Measurements from ENCODE around the gene GYPA. TPM values are rescaled to one million over a fixed set of nuclear protein-coding genes. Genes with fewer than 3 reads are reported as not detected.
"Not testable (repeated sequence)": the region's sequence is repeated elsewhere in the genome, so short reads cannot be mapped to it uniquely, and the experiment has no call there.

Gene GYPA
- not detected for total RNA-seq

- H3K27ac Mint-ChIP-seq; DNase-seq; H3K4me1 Mint-ChIP-seq; CTCF ChIA-PET; H3K36me3 Mint-ChIP-seq (ENCODE audit: low read depth); H3K9me3 Mint-ChIP-seq; H3K27me3 Mint-ChIP-seq; H3K4me3 Mint-ChIP-seq; POLR2A ChIA-PET: not testable (repeated sequence)
These were observed at the start of gene GYPA for GRCh38 chr4:144140594-144141295. TSS of gene GYPA (minus strand) at chr4:144140718. CDS start at chr4:144140635, 83 bp downstream.

- Mint-ChIP-seq H3K4me1 (no peaks in the 10 kb centered on the region), H3K27ac (no peak overlapping the region), H3K36me3 (ENCODE audit: low read depth) (no peaks in the 10 kb centered on the region), H3K4me3 (no peak overlapping the region), H3K9me3 (peaks cover 4% of the 10 kb centered on the region), H3K27me3 (peaks cover 22% of the 10 kb centered on the region)
- ChIA-PET CTCF (no interaction called here), POLR2A (no interaction called here)
- no peak for DNase-seq
These were observed 49.5 kb upstream of the GYPA start for GRCh38 chr4:144190009-144190408.

DNA sequence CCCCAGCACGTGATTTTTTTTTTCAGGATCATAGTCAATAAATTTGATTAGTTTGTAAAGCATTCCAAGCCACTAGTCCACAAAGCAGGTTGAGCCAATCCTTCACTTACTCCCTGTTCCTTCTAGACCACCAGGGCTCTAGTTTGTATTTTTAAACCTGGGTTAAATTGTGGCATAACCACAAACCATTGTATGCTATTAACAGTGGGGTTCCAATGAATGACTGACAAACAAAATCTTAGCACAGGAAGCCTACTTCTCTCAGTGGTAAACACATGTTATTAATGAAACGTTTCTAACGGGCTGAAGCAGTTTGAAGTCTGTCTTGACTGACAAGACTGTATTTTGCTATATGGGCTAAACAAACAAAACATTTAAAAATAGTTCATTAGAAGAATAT is 48.6 kb upstream of the GYPA start:
- peaks cover 24% of the 10 kb centered on the region for H3K27me3 Mint-ChIP-seq
- ChIA-PET CTCF (no interaction called here), POLR2A (no interaction called here)
- no peak for DNase-seq
- no peaks in the 10 kb centered on the region for H3K4me1 Mint-ChIP-seq
- no peak overlapping the region for H3K27ac Mint-ChIP-seq
- H3K9me3 Mint-ChIP-seq, result peaks cover 4% of the 10 kb centered on the region
- no peak overlapping the region for H3K4me3 Mint-ChIP-seq
- no peaks in the 10 kb centered on the region for H3K36me3 Mint-ChIP-seq (ENCODE audit: low read depth)

- Mint-ChIP-seq H3K4me3 (no peak overlapping the region), H3K4me1 (peaks cover 5% of the 10 kb centered on the region), H3K27ac (no peak overlapping the region), H3K36me3 (ENCODE audit: low read depth) (no peaks in the 10 kb centered on the region), H3K27me3 (peaks cover 18% of the 10 kb centered on the region), H3K9me3 (no peaks in the 10 kb centered on the region)
- no peak for DNase-seq
- ChIA-PET POLR2A (no interaction called here), CTCF (no interaction called here)
These were observed 44.6 kb upstream of the GYPA start for GRCh38 chr4:144185086-144185485.

- H3K36me3 Mint-ChIP-seq (ENCODE audit: low read depth), result no peaks in the 10 kb centered on the region
- H3K9me3 Mint-ChIP-seq, result no peaks in the 10 kb centered on the region
- H3K27ac Mint-ChIP-seq, result no peak overlapping the region
- H3K4me3 Mint-ChIP-seq, result no peak overlapping the region
- peaks cover 11% of the 10 kb centered on the region for H3K27me3 Mint-ChIP-seq
- DNase-seq, result no peak
- H3K4me1 Mint-ChIP-seq, result peaks cover 11% of the 10 kb centered on the region
- ChIA-PET CTCF (no interaction called here), POLR2A (no interaction called here)
These were observed 42.6 kb upstream of the GYPA start for GRCh38 chr4:144183165-144183564.

GRCh38 chr4:144181391-144181790 is 40.9 kb upstream of the GYPA start:
- H3K9me3 Mint-ChIP-seq, result no peaks in the 10 kb centered on the region
- H3K4me1 Mint-ChIP-seq, result peaks cover 11% of the 10 kb centered on the region
- H3K27ac Mint-ChIP-seq, result no peak overlapping the region
- peaks cover 9% of the 10 kb centered on the region for H3K27me3 Mint-ChIP-seq
- ChIA-PET POLR2A (no interaction called here), CTCF (no interaction called here)
- no peak overlapping the region for H3K4me3 Mint-ChIP-seq
- H3K36me3 Mint-ChIP-seq (ENCODE audit: low read depth), result no peaks in the 10 kb centered on the region
- DNase-seq, result no peak

- Mint-ChIP-seq H3K36me3 (ENCODE audit: low read depth) (no peaks in the 10 kb centered on the region), H3K9me3 (no peaks in the 10 kb centered on the region), H3K4me1 (peaks cover 23% of the 10 kb centered on the region), H3K27ac (no peak overlapping the region), H3K27me3 (peaks cover 4% of the 10 kb centered on the region), H3K4me3 (no peak overlapping the region)
- POLR2A ChIA-PET, result no interaction called here
- CTCF ChIA-PET, result interaction anchor here (0.6 kb wide), 1 partner anchor 883 kb away, joined by 5 read pairs; no protein-coding TSS in a partner anchor
- DNase-seq, result no peak
These were observed 38.7 kb upstream of the GYPA start for GRCh38 chr4:144179152-144179739.

GRCh38 chr4:144178414-144178813 is 37.9 kb upstream of the GYPA start:
- no peak overlapping the region for H3K27ac Mint-ChIP-seq
- H3K27me3 Mint-ChIP-seq, result no peaks in the 10 kb centered on the region
- no peaks in the 10 kb centered on the region for H3K9me3 Mint-ChIP-seq
- CTCF ChIA-PET, result interaction anchor here (0.6 kb wide), 1 partner anchor 753 kb away, joined by 4 read pairs; no protein-coding TSS in a partner anchor
- POLR2A ChIA-PET, result no interaction called here
- no peak for DNase-seq
- H3K4me1 Mint-ChIP-seq, result peaks cover 27% of the 10 kb centered on the region
- no peaks in the 10 kb centered on the region for H3K36me3 Mint-ChIP-seq (ENCODE audit: low read depth)
- H3K4me3 Mint-ChIP-seq, result no peak overlapping the region

- DNase-seq, result no peak
- ChIA-PET POLR2A (no interaction called here), CTCF (no interaction called here)
- Mint-ChIP-seq H3K27me3 (no peaks in the 10 kb centered on the region), H3K36me3 (ENCODE audit: low read depth) (no peaks in the 10 kb centered on the region), H3K27ac (no peak overlapping the region), H3K4me3 (no peak overlapping the region), H3K4me1 (peaks cover 21% of the 10 kb centered on the region), H3K9me3 (no peaks in the 10 kb centered on the region)
These were observed 36.0 kb upstream of the GYPA start for GRCh38 chr4:144176476-144176875.

GRCh38 chr4:144174401-144175067 is 34.0 kb upstream of the GYPA start:
- Mint-ChIP-seq H3K27ac (peak overlapping the region; percentile 78), H3K36me3 (ENCODE audit: low read depth) (no peaks in the 10 kb centered on the region), H3K4me3 (peak overlapping the region; percentile 6), H3K9me3 (no peaks in the 10 kb centered on the region), H3K27me3 (peaks cover 5% of the 10 kb centered on the region), H3K4me1 (peaks cover 21% of the 10 kb centered on the region)
- peak; percentile 41 for DNase-seq
- CTCF ChIA-PET, result no interaction called here
- POLR2A ChIA-PET, result no interaction called here

- Mint-ChIP-seq H3K27me3 (peaks cover 17% of the 10 kb centered on the region), H3K4me3 (no peak overlapping the region), H3K36me3 (ENCODE audit: low read depth) (no peaks in the 10 kb centered on the region), H3K9me3 (no peaks in the 10 kb centered on the region), H3K4me1 (peaks cover 16% of the 10 kb centered on the region), H3K27ac (no peak overlapping the region)
- DNase-seq, result no peak
- CTCF ChIA-PET, result interaction anchor here (1.3 kb wide), 1 partner anchor 1445 kb away, joined by 3 read pairs; no protein-coding TSS in a partner anchor
- POLR2A ChIA-PET, result interaction anchor here (0.6 kb wide), 1 partner anchor 583 kb away, joined by 3 read pairs; no protein-coding TSS in a partner anchor
These were observed 31.2 kb upstream of the GYPA start for GRCh38 chr4:144171697-144172096.

GRCh38 chr4:144169211-144169610 is 28.7 kb upstream of the GYPA start:
- Mint-ChIP-seq H3K27ac (no peak overlapping the region), H3K27me3 (peaks cover 17% of the 10 kb centered on the region), H3K9me3 (no peaks in the 10 kb centered on the region), H3K4me3 (no peak overlapping the region), H3K4me1 (peaks cover 3% of the 10 kb centered on the region), H3K36me3 (ENCODE audit: low read depth) (no peaks in the 10 kb centered on the region)
- ChIA-PET POLR2A (no interaction called here), CTCF (no interaction called here)
- no peak for DNase-seq

GRCh38 chr4:144154044-144154443 is 13.5 kb upstream of the GYPA start:
- Mint-ChIP-seq H3K27ac (no peak overlapping the region), H3K27me3 (no peaks in the 10 kb centered on the region), H3K4me3 (no peak overlapping the region), H3K36me3 (ENCODE audit: low read depth) (no peaks in the 10 kb centered on the region), H3K9me3 (no peaks in the 10 kb centered on the region), H3K4me1 (no peaks in the 10 kb centered on the region)
- no peak for DNase-seq
- CTCF ChIA-PET, result no interaction called here
- POLR2A ChIA-PET, result no interaction called here
